ENCODE results near the gene P2RX6. TPM values are rescaled to one million over a fixed set of nuclear protein-coding genes. Genes with fewer than 3 reads are reported as not detected.

Gene P2RX6
- total RNA-seq, 2 donors from 2014 or later: 4.6 to 5.5 TPM

GRCh38 chr22:20974336-20974955 is 40.5 kb upstream of the P2RX6 start:
- H3K9me3 ChIP-seq: no peaks in the 10 kb centered on the region
- TF ChIP-seq POLR2A (IDR thresholded peaks at IDR 0.05) (no peak), CTCF (IDR thresholded peaks at IDR 0.05) (no peak), POLR2AphosphoS5 (IDR thresholded peaks at IDR 0.05) (no peak)
- H3K27me3 ChIP-seq (replicated peaks; ENCODE audit: insufficient read depth): no peaks in the 10 kb centered on the region
- H3K27ac ChIP-seq: no peak overlapping the region
- intact Hi-C loops (cut with DNase I): no loop called here
- H3K4me3 ChIP-seq: no peak overlapping the region
- no peaks in the 10 kb centered on the region for H3K4me1 ChIP-seq (replicated peaks)
- H3K36me3 ChIP-seq: no peaks in the 10 kb centered on the region
- WGBS: 73% methylated on average over 16 of the region's 16 CpGs
- no peak for DNase-seq (ENCODE audit: low spot score)

GRCh38 chr22:20975541-20976290 is 39.2 kb upstream of the P2RX6 start:
- no peaks in the 10 kb centered on the region for H3K9me3 ChIP-seq
- intact Hi-C loops (cut with DNase I): no loop called here
- WGBS: 82% methylated on average over 14 of the region's 14 CpGs
- TF ChIP-seq POLR2A (IDR thresholded peaks at IDR 0.05) (no peak), CTCF (IDR thresholded peaks at IDR 0.05) (no peak), POLR2AphosphoS5 (IDR thresholded peaks at IDR 0.05) (no peak)
- no peaks in the 10 kb centered on the region for H3K36me3 ChIP-seq
- no peak overlapping the region for H3K4me3 ChIP-seq
- no peaks in the 10 kb centered on the region for H3K27me3 ChIP-seq (replicated peaks; ENCODE audit: insufficient read depth)
- H3K4me1 ChIP-seq (replicated peaks): no peaks in the 10 kb centered on the region
- H3K27ac ChIP-seq: no peak overlapping the region
- DNase-seq (ENCODE audit: low spot score): no peak

GRCh38 chr22:20976291-20976877 is 38.6 kb upstream of the P2RX6 start:
- no peak overlapping the region for H3K27ac ChIP-seq
- no peak overlapping the region for H3K4me3 ChIP-seq
- no peaks in the 10 kb centered on the region for H3K27me3 ChIP-seq (replicated peaks; ENCODE audit: insufficient read depth)
- DNase-seq (ENCODE audit: low spot score): no peak
- intact Hi-C loops (cut with DNase I): no loop called here
- WGBS: 87% methylated on average over 24 of the region's 24 CpGs
- peaks cover 5% of the 10 kb centered on the region for H3K4me1 ChIP-seq (replicated peaks)
- no peak for TF ChIP-seq POLR2AphosphoS5 (IDR thresholded peaks at IDR 0.05)
- no peak for TF ChIP-seq CTCF (IDR thresholded peaks at IDR 0.05)
- no peak for TF ChIP-seq POLR2A (IDR thresholded peaks at IDR 0.05)
- no peaks in the 10 kb centered on the region for H3K9me3 ChIP-seq
- H3K36me3 ChIP-seq: no peaks in the 10 kb centered on the region

GRCh38 chr22:20977019-20977418 is 37.9 kb upstream of the P2RX6 start:
- Histone ChIP-seq H3K27ac (no peak overlapping the region), H3K36me3 (no peaks in the 10 kb centered on the region), H3K4me3 (no peak overlapping the region), H3K27me3 (replicated peaks; ENCODE audit: insufficient read depth) (no peaks in the 10 kb centered on the region), H3K4me1 (replicated peaks) (peaks cover 8% of the 10 kb centered on the region), H3K9me3 (no peaks in the 10 kb centered on the region)
- DNase-seq (ENCODE audit: low spot score): no peak
- TF ChIP-seq POLR2A (IDR thresholded peaks at IDR 0.05): no peak
- no peak for TF ChIP-seq CTCF (IDR thresholded peaks at IDR 0.05)
- no peak for TF ChIP-seq POLR2AphosphoS5 (IDR thresholded peaks at IDR 0.05)
- WGBS: 72% methylated on average over 10 of the region's 11 CpGs
- intact Hi-C loops (cut with DNase I): no loop called here
